Neural cell (in vitro differentiated cells): Measurements from ENCODE around the gene ALS2.

Experiments used
- CTCF ChIP-seq: fragments of 450-650 bp; IDR thresholded peaks from 2 replicates; pipeline ENCODE4 v1.5.1; 2014; ENCODE audit warnings: antibody characterized with exemption, mild to moderate bottlenecking, moderate library complexity; ENCODE audit not compliant: poor library complexity, severe bottlenecking
- EP300 ChIP-seq: fragments of 450-650 bp; conservative IDR thresholded peaks from 2 replicates; pipeline ENCODE4 v1.6.1; 2014; ENCODE audit warnings: antibody characterized with exemption, mild to moderate bottlenecking, moderate library complexity; ENCODE audit not compliant: poor library complexity, severe bottlenecking
- EZH2 ChIP-seq: fragments of 200-600, 300-800 bp; shearing (Covaris generic), sonication (generic); IDR thresholded peaks from 2 replicates; pipeline ENCODE4 v1.6.1; 2014; ENCODE audit warnings: antibody characterized with exemption, low read length, borderline replicate concordance, mild to moderate bottlenecking; ENCODE audit not compliant: insufficient read depth, poor library complexity, severe bottlenecking
- MXI1 ChIP-seq: fragments of 450-650 bp; conservative IDR thresholded peaks from 2 replicates; pipeline ENCODE4 v1.6.1; 2014; ENCODE audit warnings: antibody characterized with exemption, mild to moderate bottlenecking; ENCODE audit not compliant: poor library complexity, severe bottlenecking
- POLR2AphosphoS5 ChIP-seq: IDR thresholded peaks from 2 replicates; pipeline ENCODE4 v1.6.1; 2012
- RAD21 ChIP-seq: fragments of 450-650 bp; conservative IDR thresholded peaks from 2 replicates; pipeline ENCODE4 v1.6.1; 2014; ENCODE audit warnings: antibody characterized with exemption, mild to moderate bottlenecking, moderate library complexity
- REST ChIP-seq: IDR thresholded peaks from 2 replicates; pipeline ENCODE4 v1.6.1; 2012; ENCODE audit warnings: borderline replicate concordance
- SMC3 ChIP-seq: fragments of 450-650 bp; conservative IDR thresholded peaks from 2 replicates; pipeline ENCODE4 v1.6.1; 2014; ENCODE audit warnings: antibody characterized with exemption, mild to moderate bottlenecking, moderate library complexity; ENCODE audit not compliant: poor library complexity
- TAF1 ChIP-seq: IDR thresholded peaks from 2 replicates; pipeline ENCODE4 v1.6.1; 2012; ENCODE audit warnings: low read depth

GRCh38 chr2:201715459-201715858 lies 65.3 kb downstream of the ALS2 start:
- TF ChIP-seq CTCF (no peak), POLR2AphosphoS5 (no peak), RAD21 (no peak), SMC3 (no peak), EZH2 (no peak), TAF1 (no peak), REST (no peak), MXI1 (no peak), EP300 (no peak)
